Measurements from ENCODE around the gene LITAFD.
"Not testable (repeated sequence)": the region's sequence is repeated elsewhere in the genome, so short reads cannot be mapped to it uniquely, and the experiment has no call there.

Gene LITAFD

DNA sequence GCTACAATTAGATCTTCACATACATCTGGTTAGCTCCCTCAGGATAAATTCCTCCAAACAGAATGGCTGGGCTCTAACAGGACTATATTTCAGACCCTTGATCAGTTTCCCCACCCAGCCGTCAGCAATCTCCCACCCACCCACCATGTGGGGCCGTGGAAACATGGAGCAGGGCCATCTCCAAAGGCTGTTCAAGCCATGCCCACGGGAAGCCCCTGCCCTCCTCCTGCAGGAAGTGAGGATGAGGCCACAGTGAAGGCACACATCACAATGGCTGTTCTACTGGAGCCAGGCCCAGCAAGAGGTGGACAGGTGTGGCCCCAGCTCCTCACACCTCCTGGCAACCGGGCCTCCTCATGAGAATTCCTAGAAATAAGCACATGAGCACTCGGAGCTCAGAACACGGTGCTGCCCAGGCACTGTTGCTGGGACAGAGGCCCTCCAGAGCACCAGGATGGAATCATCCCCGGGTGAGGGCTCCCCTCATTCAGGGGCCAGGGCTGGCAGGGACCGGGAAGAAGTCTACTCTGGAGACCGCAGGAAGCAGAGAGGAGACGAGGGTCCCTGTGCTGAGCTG, at the start of gene LITAFD:
Gene LITAFD, plus strand, starts transcription at position 311 of the 577 bp plus-strand sequence. CDS start 2,005 bp downstream, outside the sequence.
- FAIRE-seq = no peak

DNA sequence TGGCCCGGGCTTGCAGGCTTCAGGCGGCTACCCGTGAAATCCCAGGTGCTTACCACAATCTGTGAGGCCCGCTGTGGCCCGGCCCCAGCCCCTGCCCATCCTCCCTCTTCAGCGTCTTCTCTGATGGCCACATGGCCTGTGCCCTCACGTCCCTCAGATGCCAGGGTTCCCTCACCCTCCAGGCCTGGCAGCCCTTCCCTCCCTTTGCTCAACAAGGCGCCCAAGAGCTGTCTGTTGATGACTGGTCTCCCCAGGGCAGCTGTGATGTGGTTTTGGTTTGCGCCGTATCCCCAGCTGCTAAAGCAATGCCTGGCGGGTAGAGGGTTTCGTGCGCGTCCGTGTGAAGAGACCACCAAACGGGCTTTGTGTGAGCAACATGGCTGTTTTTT, 49.4 kb upstream of the LITAFD start:
- FAIRE-seq = no peak

DNA sequence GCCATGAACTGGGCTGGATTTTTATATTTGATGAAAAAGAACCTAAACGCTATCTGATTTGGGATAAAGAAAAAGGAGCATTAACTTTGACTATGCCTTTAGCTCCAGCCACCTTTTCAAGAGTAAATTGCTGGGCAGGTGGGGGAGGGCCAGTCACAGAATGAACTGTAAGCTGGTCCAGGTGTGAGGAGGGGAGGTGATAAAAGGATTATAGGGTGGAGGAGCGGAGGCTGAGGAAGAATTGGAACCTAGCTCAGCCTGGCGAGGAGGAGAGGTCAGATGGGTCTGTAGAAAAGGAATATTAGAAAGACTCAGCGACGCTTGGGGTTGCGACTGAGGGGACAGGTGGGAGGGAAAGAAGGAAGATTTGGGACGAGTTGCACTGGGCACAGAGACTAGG, 45.4 kb upstream of the LITAFD start:
- FAIRE-seq = not testable (repeated sequence)

DNA sequence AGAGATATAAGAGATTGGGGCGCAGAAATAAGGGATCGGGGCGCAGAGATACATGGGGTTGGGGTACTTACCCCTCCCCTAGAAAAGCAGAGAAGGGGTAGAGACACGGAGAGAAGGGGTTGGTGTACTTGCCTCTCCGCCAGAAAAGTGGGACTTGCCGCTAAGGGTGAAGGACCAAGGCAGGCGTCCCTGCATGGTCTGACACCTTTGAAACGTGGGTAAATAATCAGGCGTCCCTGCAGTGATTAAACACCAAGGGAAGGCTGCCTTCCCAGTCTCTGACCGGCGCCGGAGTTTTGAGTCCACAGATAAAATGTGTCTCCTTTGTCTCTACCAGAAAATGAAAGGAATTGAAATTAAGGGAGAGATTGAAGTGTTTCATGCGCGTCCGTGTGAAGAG, 44.6 kb upstream of the LITAFD start:
- FAIRE-seq = not testable (repeated sequence)

DNA sequence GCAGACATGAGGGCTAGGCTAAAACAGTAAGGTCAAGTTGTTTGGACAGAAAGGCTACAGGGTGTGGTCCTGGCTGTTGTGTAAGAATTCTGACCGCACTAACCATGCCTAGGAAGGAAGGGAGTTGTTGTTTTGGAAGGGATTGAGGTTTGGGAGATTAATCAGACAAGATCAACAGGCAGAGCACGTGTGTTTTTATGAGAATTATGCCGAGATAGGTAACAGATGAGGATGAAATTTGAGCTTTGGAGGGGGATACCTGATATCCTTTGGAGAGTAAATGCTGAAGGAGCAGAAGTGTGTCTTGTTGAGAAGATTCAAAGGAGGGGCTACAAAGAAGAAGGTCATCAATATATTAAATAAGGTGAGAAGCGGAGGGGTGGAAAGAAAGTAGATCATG, 40.1 kb upstream of the LITAFD start:
- not testable (repeated sequence) for FAIRE-seq

DNA sequence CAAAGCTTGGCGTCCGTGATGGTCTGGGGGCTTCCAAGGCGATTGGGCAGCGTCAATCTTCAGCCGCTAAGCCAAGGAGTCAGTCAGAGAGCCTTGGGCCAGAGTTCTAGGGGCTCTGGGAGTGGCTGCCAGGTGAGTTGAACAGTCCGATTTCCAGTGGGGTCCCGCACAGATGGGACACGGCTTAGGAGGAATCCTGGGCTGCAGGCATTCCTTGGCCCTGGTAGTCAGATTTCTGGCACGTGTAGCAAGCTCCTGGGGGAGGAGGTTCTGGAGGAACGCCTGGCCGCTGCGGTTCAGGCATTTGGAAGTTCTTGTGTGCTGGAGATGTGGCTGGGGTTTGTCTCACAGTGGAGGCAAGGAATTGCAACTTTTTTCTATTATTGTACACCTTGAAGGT, 38.9 kb upstream of the LITAFD start:
- FAIRE-seq = not testable (repeated sequence)

DNA sequence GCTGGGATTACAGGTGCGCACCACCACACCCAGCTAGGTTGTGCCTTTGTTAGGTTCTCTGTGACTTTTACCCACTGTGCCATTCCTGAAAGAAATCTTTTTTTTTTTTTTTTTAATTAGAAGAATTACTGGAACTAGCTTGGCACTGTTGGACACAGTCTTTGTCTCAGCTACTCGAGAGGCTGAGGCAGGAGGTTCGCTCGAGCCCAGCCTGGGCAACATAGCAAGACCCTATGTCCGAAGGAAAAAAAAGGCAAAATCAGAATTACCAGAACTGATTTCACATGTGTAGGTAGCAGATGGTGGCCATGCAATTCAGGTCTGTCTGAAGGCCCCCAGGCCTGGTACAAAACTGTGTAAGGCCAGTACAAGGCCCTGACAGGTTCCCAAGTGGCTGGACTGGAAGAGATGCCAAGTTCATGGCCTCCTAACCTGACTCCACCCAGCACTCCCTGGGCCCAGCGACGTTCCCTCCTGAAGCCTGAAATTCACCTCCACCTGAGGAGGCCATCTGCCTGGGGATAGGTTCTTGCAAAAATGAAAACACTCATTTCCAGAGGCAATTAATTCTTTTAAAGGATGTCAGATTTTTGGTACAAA, 36.4 kb upstream of the LITAFD start:
- no peak for FAIRE-seq

DNA sequence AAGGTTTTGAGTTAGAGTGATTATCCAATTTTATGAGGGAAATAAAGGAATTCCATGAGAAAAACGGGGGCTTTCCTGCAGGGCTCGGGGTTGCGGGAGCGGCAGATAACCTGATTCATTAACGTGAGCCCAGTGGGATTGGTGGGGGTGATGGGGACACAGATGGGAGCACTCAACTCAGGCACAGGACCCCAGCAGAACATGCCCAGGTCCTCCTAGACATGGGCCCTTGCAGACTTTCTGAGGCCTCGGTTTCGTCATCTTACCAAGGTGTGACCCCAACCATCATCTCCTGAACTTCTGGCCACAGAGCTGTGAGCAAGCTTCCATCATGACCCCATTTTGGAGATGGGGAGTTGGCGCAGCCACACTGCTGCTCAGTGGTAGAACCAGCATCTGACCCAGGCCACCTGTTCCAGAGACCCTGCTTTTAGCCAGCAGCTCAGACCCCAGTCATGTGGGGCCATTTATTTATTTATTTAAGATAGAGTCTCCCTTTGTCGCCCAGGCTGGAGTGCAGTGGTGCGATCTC, 35.7 kb upstream of the LITAFD start:
- FAIRE-seq = no peak

DNA sequence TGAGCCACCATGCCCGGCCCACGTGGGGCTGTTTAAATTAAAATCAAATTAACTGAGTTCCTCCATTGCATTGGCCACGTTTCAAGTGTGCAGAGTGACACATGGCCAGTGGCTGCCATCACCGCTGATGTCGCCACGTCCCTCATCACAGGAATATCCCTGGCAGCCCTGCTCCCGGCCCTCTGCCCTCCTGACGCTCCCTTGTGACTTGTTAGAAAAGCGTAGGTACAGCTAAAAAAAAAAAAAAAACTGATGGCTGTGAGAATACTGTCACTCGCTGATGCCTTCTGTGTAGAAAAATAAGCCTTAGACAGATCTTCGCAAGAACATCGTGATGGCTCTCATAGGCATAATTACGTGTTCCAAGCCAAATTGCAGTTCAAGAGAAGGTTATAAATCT, 35.0 kb upstream of the LITAFD start:
- no peak for FAIRE-seq

DNA sequence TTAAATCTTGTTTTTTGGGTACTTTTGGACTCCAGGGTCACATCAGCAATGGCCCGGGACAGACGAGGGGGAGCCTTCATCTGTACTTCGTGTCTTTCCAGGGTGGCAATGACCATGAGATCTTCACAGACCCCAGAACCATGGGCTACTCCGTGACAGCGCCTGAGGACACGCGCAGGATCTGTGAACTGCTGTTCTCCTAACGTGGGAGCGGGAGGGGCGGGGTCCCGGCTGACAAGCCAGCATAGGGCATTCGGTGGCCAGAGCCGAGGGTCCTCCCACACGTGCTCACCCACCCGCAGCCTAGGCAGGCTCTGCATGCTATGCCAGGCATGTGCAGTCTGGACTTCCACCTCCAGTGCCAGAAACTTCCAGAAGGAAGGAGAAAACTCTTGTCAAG, 34.5 kb upstream of the LITAFD start:
- FAIRE-seq = no peak

DNA sequence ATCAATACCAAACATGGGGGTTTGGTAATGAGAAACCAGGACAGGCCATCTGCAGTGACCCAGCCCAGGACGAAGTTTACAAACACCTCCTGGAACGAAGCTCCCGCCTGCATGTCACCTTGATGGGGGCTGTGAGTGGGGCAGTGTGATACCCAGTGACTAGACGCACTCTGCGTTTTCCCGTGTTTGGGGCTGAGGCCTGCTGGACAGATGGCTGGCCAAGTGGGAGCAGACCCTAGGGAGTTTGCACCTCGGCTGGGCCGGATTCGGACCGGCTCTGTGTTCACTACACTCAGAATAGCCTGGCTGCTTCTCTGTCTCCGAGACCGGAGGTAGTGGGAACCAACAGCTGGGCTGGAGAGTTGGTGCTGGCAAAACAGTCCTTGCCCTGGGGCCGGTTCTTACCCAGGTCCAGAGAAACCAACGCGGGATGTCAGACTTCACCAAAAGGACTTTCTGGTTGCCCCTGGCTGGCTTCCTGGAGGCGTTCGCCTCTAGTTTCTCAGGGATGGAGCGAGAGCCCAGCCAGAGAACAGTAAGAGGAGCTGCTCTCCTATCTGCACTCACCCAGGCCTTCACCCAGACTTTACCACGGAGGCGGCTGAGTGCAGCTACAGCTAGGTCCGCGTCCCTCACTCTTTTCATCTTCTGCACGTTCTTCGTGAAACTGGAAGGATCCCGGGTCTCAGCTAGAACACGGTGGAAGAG, 33.8 kb upstream of the LITAFD start:
- no peak for FAIRE-seq

DNA sequence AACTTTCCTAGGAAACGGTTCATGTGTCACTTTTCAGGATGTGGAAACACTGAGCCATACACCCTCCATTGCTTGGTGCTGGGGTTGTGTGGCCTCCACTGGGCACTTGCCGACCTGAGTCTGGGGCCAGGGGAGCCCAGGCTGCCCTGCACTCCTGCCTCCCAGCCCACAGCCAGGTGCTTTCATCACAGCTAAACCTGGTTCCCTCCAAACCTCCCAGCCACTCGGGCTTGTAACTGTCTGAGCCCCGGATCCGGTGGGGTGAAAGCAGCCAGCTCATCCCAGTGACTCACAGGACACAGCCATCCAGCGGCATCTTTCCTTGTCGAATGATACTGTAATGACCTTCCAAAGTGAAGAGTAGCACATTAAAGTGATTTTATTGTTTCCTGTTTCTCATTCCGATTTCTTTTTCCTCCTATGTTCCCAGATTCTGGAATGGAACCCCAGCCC, 33.2 kb upstream of the LITAFD start:
- FAIRE-seq = no peak

DNA sequence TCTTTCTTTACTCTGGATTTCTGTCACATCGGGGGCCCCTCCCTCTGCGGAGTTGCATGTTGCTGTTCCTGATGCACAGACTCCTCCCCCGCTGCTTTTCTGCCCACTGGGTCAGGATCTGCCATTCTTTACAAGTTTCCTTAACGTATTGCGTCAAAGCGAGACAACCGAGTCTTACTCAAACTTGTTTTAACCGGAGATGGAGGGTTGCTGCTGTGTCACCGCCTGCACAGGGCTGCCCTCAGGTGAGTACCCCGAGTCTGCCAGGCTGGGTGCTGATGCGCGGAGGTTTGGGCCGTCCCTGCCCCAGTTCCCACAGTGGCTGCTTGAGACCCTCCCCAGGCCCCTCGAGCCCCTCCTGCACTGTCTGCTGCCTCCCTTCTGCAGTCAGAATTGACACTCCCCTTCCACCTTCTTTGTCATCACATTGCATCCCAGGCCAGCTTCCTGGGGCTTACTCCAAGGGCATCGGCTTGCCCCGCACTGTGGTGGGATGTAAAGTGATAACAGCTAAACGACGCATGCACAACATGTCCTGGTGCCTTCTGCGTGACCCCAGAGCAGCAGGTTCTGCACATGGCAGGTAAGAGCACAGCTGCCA, 32.6 kb upstream of the LITAFD start:
- no peak for FAIRE-seq

DNA sequence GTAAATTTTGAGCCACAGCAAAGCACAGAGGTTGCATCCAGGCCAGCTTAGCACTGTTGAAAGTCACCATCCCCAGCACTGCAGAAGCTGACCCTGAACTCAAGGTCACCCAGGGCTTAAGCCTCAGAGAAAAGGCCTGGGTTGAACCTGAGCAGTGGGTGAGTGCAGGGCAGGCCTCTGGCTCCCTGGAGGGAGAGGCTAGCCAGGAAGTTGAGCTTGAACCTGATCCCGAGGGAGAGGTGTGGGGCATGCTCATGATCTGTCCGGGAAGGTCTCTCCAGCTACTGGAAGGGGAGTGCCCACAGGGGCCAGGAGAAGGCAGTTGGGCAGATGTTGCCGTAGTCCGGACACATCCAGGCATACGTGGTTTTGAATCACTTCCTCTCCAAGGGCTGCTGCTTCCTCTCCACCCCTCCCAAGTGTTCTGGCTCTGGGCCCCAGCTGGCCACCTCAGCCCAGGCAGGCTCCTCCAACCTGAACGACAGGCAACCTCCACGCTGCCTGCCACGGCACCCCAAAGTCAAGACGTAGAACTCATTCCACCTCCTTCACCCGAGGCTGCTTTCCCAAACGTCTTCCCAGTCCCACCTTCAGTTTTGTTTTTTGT, 31.8 kb upstream of the LITAFD start:
- no peak for FAIRE-seq

DNA sequence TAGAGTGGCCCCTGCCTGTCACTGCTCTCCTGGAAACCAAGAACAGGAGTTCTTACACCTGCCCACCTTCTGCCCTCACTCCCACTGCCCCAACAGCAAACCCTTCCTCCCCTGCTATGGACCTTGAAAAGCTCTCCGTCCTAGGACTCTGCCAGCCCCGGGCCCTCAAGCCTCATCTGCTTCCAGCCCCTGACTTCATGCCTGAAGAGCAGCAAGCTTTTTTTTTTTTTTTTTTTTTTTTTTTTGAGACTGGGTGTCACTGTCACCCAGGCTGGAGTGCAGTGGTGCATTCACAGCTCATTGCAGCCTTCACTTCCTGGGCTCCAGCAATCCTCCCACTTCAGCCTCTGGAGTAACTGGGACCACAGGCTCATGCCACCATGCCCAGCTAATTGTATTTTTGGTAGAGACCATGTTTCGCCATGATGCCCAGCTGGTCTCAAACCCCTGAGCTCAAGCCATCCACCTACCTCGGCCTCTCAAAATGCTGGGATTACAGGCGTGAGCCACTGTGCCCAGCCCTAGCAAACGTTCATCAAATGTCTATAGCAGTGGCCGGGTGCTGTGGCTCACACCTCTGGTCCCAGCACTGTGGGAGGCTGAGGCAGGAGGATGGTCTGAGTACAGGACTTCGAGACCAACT, 30.3 kb upstream of the LITAFD start:
- FAIRE-seq = no peak

DNA sequence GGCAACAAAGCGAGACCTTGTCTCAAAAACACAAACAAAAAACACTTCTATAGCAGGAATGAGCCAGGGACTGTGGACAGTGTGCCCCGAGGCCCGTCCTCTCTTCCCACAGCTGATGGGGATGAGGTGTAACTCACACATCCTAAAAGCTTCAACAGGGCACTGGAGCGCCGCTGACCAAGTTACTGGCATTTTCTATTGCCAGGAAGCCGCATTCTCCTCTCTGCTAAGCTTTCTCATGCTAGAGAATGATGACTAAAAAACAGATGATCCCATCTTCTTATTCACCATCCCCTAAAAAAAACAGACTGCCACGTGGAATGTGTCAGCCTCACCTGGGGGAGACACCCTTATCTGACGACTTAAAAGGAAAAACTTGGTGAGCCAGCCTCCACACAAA, 29.6 kb upstream of the LITAFD start:
- FAIRE-seq = no peak

DNA sequence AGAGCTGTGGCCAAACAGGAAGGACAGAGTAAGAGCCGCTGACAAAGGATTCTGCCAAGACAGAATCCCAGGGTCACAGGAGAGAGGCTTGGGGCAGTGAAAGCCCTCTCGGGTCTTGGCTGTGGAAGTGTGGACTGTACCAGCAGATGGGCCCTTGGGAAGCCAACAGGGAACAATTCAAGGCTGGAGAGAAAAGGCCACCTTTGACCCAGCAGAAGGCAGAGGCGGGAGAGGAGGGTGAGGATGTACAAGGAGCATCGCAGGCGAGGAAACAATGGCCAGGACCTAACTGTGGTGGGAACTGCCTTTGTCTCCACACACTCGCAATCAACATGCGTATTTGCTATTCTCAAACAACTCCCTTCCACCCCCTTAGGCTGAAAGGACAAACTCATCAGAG, 29.0 kb upstream of the LITAFD start:
- no peak for FAIRE-seq

DNA sequence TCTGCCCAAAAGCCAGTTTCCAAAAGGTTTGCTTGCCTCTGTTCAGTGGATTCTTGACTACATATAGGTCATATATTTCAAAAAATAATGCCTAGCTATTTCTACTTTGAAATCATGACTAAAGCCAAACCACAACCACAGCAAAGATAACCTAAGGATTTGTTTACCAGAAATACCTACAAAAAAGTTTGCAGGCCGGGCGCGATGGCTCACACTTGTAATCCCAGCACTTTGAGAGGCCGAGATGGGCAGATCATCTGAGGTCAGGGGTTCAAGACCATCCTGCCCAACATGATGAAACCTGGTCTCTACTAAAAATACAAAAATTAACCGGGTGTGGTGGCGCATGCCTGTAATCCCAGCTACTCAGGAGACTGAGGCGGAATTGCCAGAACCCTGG, 28.5 kb upstream of the LITAFD start:
- no peak for FAIRE-seq

DNA sequence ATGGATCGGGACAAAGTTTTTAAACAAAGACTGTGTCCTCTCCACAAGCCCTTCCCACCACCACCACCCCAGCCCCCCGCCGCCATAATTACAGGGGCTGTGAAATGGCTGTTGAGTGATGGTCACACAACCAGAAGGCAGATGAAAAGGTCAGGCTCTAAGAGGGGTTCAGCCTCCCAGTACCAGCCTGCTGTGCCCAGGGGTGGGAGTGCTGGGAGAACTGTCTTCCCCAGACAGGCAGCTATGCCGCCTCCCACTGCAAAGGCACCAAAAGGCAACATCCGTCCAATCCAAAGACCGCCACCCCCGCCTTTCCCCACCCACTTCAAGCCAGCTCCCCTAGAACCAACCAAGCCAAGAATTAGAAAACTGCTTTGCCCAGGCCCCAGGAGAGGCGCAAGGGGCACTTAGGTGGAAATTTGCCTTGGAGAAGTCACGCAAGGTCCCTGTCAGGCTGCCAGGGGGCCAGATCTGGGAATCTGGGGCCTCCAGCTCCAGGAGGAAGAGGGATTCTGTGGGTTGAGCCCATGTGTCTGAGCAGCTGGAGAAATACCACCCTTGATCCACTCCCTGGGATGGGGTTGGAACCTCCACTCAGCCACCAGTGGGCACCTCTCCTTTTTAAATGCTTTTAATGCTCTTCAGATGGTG, 27.7 kb upstream of the LITAFD start:
- FAIRE-seq = no peak

DNA sequence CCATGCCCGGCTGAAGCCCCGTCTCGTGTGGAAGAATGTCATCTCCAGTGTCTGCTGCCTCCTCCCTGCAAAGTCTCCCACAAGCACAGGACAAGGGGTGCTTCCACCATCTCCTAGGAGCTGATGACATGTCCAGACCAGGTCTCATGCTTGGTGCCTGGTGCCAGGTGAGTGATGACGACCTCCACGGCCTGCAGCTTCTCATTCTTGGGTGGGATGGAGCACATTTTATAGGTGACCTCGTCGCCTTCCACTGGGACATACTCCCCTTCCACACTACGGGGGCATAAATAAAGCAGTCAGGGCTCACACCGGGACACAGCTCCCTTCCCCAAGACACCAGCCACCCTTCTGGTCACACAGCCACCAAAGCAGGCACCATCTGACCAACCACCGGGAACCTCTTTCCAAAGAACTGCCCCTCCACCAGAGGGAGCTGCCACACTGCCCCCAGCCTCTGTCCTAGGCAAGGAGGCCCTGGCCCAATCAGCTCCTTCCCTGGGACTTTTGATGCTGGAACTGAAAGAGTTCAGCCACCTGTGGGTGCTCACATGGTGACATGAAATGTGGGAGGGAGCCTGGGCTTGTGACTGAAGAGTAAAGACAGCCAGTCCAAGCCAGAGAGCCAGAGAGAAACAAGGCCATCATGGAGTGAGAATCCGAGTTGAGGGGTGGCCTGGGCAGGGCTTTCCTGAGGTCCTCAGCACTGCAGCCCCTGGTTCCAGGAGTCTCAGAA, 26.9 kb upstream of the LITAFD start:
- FAIRE-seq = no peak

DNA sequence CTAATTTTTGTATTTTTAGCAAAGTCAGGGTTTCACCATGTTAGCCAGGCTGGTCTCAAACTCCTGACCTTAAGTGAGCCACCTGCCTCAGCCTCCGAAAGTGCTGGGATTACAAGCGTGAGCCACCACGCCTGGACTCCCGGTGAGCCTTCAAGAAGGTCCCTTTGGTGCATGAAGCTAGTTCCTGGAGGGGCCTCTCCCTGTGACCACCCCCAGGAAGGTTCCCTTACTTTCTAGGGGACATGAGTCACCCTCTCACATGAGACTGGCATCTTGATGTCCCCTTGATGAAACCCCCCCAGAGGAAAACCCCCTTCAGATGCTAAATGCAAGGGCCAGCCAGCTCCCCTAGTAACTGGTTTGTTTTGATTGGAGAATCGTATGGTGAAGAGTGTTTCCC, 26.2 kb upstream of the LITAFD start:
- no peak for FAIRE-seq
